IMR-90 (cell line): ENCODE data around the gene PEF1. TPM values are rescaled to one million over a fixed set of nuclear protein-coding genes. Genes with fewer than 3 reads are reported as not detected.

Experiments
- ATAC-seq: fragments of 200-7000 bp; cut with Tn5 transposase; 2 replicates; pipeline ENCODE4 v1.9.1; 2020; ENCODE audit warnings: low read depth, mild to moderate bottlenecking, moderate library complexity
- BruUV-seq: library from RNA; stranded (reverse); fragments of 400-500 nt; replicated peaks from 2 replicates; lab custom pipeline; 2021; lab: Mats Ljungman, UMichigan
- CTCF ChIA-PET: fragments of 300-600 bp; formaldehyde crosslinking; extraction: SDS; loops from one replicate; lab custom pipeline; 2021; ENCODE audit warnings: antibody characterized with exemption; lab: Yijun Ruan, JAX
- POLR2A ChIA-PET: fragments of 300-600 bp; sonication (Branson Sonifier 250); formaldehyde crosslinking; loops from one replicate; lab custom pipeline; 2022; ENCODE audit warnings: antibody characterized with exemption; ENCODE audit not compliant: unreplicated experiment; lab: Charles Lee
- DNase-seq: peaks from one replicate; pipeline ENCODE4 v3.0.0; 2013
- H2AFZ ChIP-seq: replicated peaks from 2 replicates; pipeline ENCODE3; 2013; ENCODE audit warnings: low read length, mild to moderate bottlenecking; ENCODE audit not compliant: poor library complexity
- H2AK5ac ChIP-seq: 2 replicates; pipeline ENCODE4 v1.6.1; 2013; ENCODE audit warnings: low read depth, low read length, inconsistent platforms
- H2AK9ac ChIP-seq: replicated peaks from 2 replicates; pipeline ENCODE3; 2013; ENCODE audit warnings: mild to moderate bottlenecking, low read depth, low read length, moderate library complexity; ENCODE audit not compliant: poor library complexity
- H2BK120ac ChIP-seq: 2 replicates; pipeline ENCODE4 v1.6.1; 2013; ENCODE audit warnings: low read depth, low read length, inconsistent platforms
- H2BK15ac ChIP-seq: 3 replicates; pipeline ENCODE4 v1.6.1; 2013; ENCODE audit warnings: low read depth, low read length, inconsistent platforms
- H2BK20ac ChIP-seq: 2 replicates; pipeline ENCODE4 v1.6.1; 2013; ENCODE audit warnings: low read depth, mild to moderate bottlenecking, inconsistent platforms, low read length, moderate library complexity
- H2BK5ac ChIP-seq: 2 replicates; pipeline ENCODE4 v1.6.1; 2013; ENCODE audit warnings: mild to moderate bottlenecking, low read depth, low read length, inconsistent platforms; ENCODE audit not compliant: poor library complexity, severe bottlenecking
- H3K14ac ChIP-seq: replicated peaks from 2 replicates; pipeline ENCODE4 v1.6.1; 2013; ENCODE audit warnings: low read depth, low read length, inconsistent platforms
- H3K18ac ChIP-seq: 2 replicates; pipeline ENCODE4 v1.6.1; 2013; ENCODE audit warnings: low read depth, low read length, control low read depth
- H3K23ac ChIP-seq: 2 replicates; pipeline ENCODE4 v1.6.1; 2013; ENCODE audit warnings: low read depth, low read length, inconsistent platforms
- H3K27ac ChIP-seq: 2 replicates; pipeline ENCODE4 v1.5.1; 2013; ENCODE audit warnings: mild to moderate bottlenecking, control low read depth, low read length; ENCODE audit not compliant: insufficient read depth
- H3K27me3 ChIP-seq: 2 replicates; pipeline ENCODE4 v1.6.1; 2013; ENCODE audit warnings: low read length; ENCODE audit not compliant: control insufficient read depth, insufficient read depth
- H3K36me3 ChIP-seq: 2 replicates; pipeline ENCODE4 v1.6.1; 2013; ENCODE audit warnings: low read length, mixed read lengths; ENCODE audit not compliant: control insufficient read depth, insufficient read depth
- H3K4ac ChIP-seq: 2 replicates; pipeline ENCODE4 v1.6.1; 2013; ENCODE audit warnings: low read depth, low read length, inconsistent platforms
- H3K4me1 ChIP-seq: 2 replicates; pipeline ENCODE4 v1.6.1; 2013; ENCODE audit warnings: low read length, mixed read lengths; ENCODE audit not compliant: control insufficient read depth, insufficient read depth
- H3K4me2 ChIP-seq: 2 replicates; pipeline ENCODE4 v1.6.1; 2013; ENCODE audit warnings: low read depth, mild to moderate bottlenecking, control low read depth, low read length, moderate library complexity
- H3K4me3 ChIP-seq: 2 replicates; pipeline ENCODE4 v1.5.1; 2013; ENCODE audit warnings: low read depth, mild to moderate bottlenecking, control low read depth, low read length, moderate library complexity; ENCODE audit not compliant: insufficient read depth
- H3K56ac ChIP-seq: 2 replicates; pipeline ENCODE4 v1.6.1; 2013; ENCODE audit warnings: low read length, inconsistent platforms; ENCODE audit not compliant: insufficient read depth; ENCODE audit errors: extremely low read depth
- H3K79me1 ChIP-seq, 2 experiments: 2 replicates each; pipeline ENCODE4 v1.6.1; 2013; ENCODE audit warnings: low read length in 2 of 2, inconsistent platforms in 1 of 2, low read depth in 1 of 2
- H3K9ac ChIP-seq: 2 replicates; pipeline ENCODE4 v1.6.1; 2013; ENCODE audit warnings: low read depth, low read length, control low read depth
- H3K9me1 ChIP-seq: 2 replicates; pipeline ENCODE4 v1.6.1; 2013; ENCODE audit warnings: low read length, inconsistent platforms; ENCODE audit not compliant: insufficient read depth
- H3K9me3 ChIP-seq: 2 replicates; pipeline ENCODE4 v1.6.1; 2013; ENCODE audit warnings: low read length; ENCODE audit not compliant: control insufficient read depth, insufficient read depth
- H4K20me1 ChIP-seq: 2 replicates; pipeline ENCODE4 v1.6.1; 2013; ENCODE audit warnings: low read length, inconsistent platforms; ENCODE audit not compliant: insufficient read depth
- H4K5ac ChIP-seq: 2 replicates; pipeline ENCODE4 v1.6.1; 2013; ENCODE audit warnings: mild to moderate bottlenecking, low read depth, low read length, control low read depth
- H4K8ac ChIP-seq, 2 experiments: 2 replicates each; pipeline ENCODE4 v1.6.1; 2013; ENCODE audit warnings: low read depth in 2 of 2, low read length in 2 of 2, control low read depth in 1 of 2, inconsistent platforms in 1 of 2
- H4K91ac ChIP-seq: 2 replicates; pipeline ENCODE4 v1.6.1; 2013; ENCODE audit warnings: low read depth, low read length, inconsistent platforms; ENCODE audit not compliant: insufficient read depth
- BHLHE40 ChIP-seq: fragments of 150-350 bp; IDR thresholded peaks from 2 replicates; pipeline ENCODE4 v1.6.1; 2016; ENCODE audit warnings: mild to moderate bottlenecking, low read depth, low read length
- CEBPB ChIP-seq: IDR thresholded peaks from 2 replicates; pipeline ENCODE4 v1.6.1; 2012; ENCODE audit warnings: low read depth, low read length, improper control_type of control experiment
- CHD1 ChIP-seq: IDR thresholded peaks from 2 replicates; pipeline ENCODE4 v1.6.1; 2012; ENCODE audit warnings: low read depth, low read length, improper control_type of control experiment
- FOS ChIP-seq: fragments of 150-350 bp; IDR thresholded peaks from 2 replicates; pipeline ENCODE4 v1.6.1; 2016; ENCODE audit warnings: low read depth, low read length
- MAFK ChIP-seq: IDR thresholded peaks from 2 replicates; pipeline ENCODE4 v1.6.1; 2012; ENCODE audit warnings: low read depth, low read length, improper control_type of control experiment
- MAZ ChIP-seq: IDR thresholded peaks from 2 replicates; pipeline ENCODE4 v1.6.1; 2012; ENCODE audit warnings: low read depth, mild to moderate bottlenecking, low read length, improper control_type of control experiment, moderate library complexity, borderline replicate concordance
- MXI1 ChIP-seq: IDR thresholded peaks from 2 replicates; pipeline ENCODE4 v1.6.1; 2012; ENCODE audit warnings: low read depth, mild to moderate bottlenecking, low read length, moderate library complexity, borderline replicate concordance
- POLR2A ChIP-seq: IDR thresholded peaks from 2 replicates; pipeline ENCODE4 v1.6.1; 2012; ENCODE audit warnings: mild to moderate bottlenecking, low read depth, low read length
- RAD21 ChIP-seq: IDR thresholded peaks from 2 replicates; pipeline ENCODE4 v1.6.1; 2012; ENCODE audit warnings: low read length, improper control_type of control experiment
- RCOR1 ChIP-seq: IDR thresholded peaks from 2 replicates; pipeline ENCODE4 v1.6.1; 2012; ENCODE audit warnings: mild to moderate bottlenecking, low read length, improper control_type of control experiment; ENCODE audit not compliant: insufficient replicate concordance
- RFX5 ChIP-seq: IDR thresholded peaks from 2 replicates; pipeline ENCODE4 v1.8.0; 2012; ENCODE audit warnings: low read depth, mild to moderate bottlenecking, low read length, moderate library complexity
- SMC3 ChIP-seq: fragments of 150-350 bp; IDR thresholded peaks from 2 replicates; pipeline ENCODE4 v1.6.1; 2016; ENCODE audit warnings: low read depth, mild to moderate bottlenecking, antibody characterized with exemption, low read length, moderate library complexity
- WGBS, 2 experiments: methylation state at CpG; one replicate each; pipeline versions ENCODE4 v1.1.5 to v1.1.7; 2013; ENCODE audit warnings: missing lambda C conversion rate in 2 of 2; ENCODE audit not compliant: insufficient read length in 1 of 2; ENCODE audit errors: extremely low coverage in 2 of 2; 5-methylcytosine and 5-hydroxymethylcytosine counted together
- dilution Hi-C: fragments of 300-500 bp; cut with HindIII; formaldehyde crosslinking; loops from one replicate; pipeline ENCODE4 v1.14.3; 2018; ENCODE audit warnings: low sequenced_read_pairs; ENCODE audit not compliant: unreplicated experiment
- in situ Hi-C: fragments of 300-500 bp; cut with MboI; formaldehyde crosslinking; loops from 3 replicates; pipeline ENCODE4 v1.14.3; 2019; ENCODE audit warnings: low sequenced_read_pairs, inconsistent platforms, mixed read lengths
- intact Hi-C: fragments of 100-400 bp; cut with micrococcal nuclease; formaldehyde crosslinking; loops from 2 replicates; pipeline ENCODE4 v1.10.0; 2022
- polyA plus RNA-seq, 3 experiments: library from polyadenylated mRNA; depleted of rRNA; stranded (reverse); fragments of >200 nt; gene quantifications; 2 replicates each; pipeline ENCODE4 v1.2.3, GENCODE V29; 2012; ENCODE audit warnings: low replicate concordance in 1 of 3
- total RNA-seq: library from RNA; depleted of rRNA; stranded (reverse); fragments of >200 nt; gene quantifications from 2 replicates; pipeline ENCODE4 v1.2.3, GENCODE V29; 2012
- TF ChIP-seq, protein P1 (sequence below): conservative IDR thresholded peaks from 2 replicates; pipeline ENCODE4 v1.5.1; 2012; ENCODE audit warnings: mild to moderate bottlenecking, low read depth, low read length, improper control_type of control experiment
- TF ChIP-seq, protein P2 (sequence below): fragments of 150-350 bp; IDR thresholded peaks from 2 replicates; pipeline ENCODE4 v1.6.1; 2016; ENCODE audit warnings: low read depth, mild to moderate bottlenecking, low read length, moderate library complexity, borderline replicate concordance
- TF ChIP-seq, protein P3 (sequence below): fragments of 150-350 bp; IDR thresholded peaks from 2 replicates; pipeline ENCODE4 v1.6.1; 2017; ENCODE audit warnings: mild to moderate bottlenecking, antibody characterized with exemption, low read length, low read depth

Gene PEF1
- total and polyA plus RNA-seq, 2 of the 4 experiments (the other 2 are of a cell fraction) = 84.2 to 104 TPM

DNA sequence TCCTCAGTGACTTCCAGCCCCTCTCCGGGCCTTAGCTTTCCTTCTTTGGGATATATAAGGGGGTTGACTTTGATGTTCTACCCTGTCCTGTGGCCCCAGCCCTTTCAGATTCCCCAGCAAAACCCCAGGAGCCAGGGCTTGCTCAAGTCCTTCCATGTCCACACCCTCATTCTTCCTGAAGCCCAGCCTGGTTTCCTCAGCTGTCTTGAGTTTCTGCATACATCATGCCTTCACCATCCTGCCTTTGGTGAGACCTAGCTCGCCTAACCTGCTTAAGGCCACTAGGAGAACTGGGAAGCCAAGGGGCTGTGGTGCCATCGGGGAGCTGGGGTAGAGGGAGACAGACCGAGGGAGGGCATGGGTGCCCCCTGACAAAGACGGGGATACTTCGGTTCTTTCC is 17.2 kb upstream of the PEF1 start:
- no peak overlapping the region; the same call in 1 of the 2 replicates for H2AK5ac ChIP-seq
- H3K79me1 ChIP-seq = peaks cover 0 to 3% of the 10 kb centered on the region in 2 experiments; a peak in 2 of 4 replicates
- intact Hi-C loops = loop anchor here (5.0 kb wide), 1 partner anchor 300 kb away; no protein-coding TSS in a partner anchor
- no peaks in the 10 kb centered on the region for H3K9me1 ChIP-seq
- no peak overlapping the region for H2BK5ac ChIP-seq
- H2BK120ac ChIP-seq = no peak overlapping the region
- no peaks in the 10 kb centered on the region for H3K9me3 ChIP-seq
- H4K8ac ChIP-seq = no peak overlapping the region
- peaks cover 76% of the 10 kb centered on the region for H3K36me3 ChIP-seq
- H3K56ac ChIP-seq = no peak overlapping the region
- no peak overlapping the region for H4K91ac ChIP-seq
- no TSS peak for BruUV-seq
- no peak overlapping the region for H3K4me2 ChIP-seq
- no peak overlapping the region for H4K5ac ChIP-seq
- TF ChIP-seq CEBPB (no peak), MXI1 (no peak), BHLHE40 (no peak), POLR2A (no peak), FOS (no peak), CHD1 (no peak), MAZ (no peak), RCOR1 (no peak), RFX5 (no peak), SMC3 (no peak), MAFK (no peak), RAD21 (no peak)
- TF ChIP-seq, protein P1, sequence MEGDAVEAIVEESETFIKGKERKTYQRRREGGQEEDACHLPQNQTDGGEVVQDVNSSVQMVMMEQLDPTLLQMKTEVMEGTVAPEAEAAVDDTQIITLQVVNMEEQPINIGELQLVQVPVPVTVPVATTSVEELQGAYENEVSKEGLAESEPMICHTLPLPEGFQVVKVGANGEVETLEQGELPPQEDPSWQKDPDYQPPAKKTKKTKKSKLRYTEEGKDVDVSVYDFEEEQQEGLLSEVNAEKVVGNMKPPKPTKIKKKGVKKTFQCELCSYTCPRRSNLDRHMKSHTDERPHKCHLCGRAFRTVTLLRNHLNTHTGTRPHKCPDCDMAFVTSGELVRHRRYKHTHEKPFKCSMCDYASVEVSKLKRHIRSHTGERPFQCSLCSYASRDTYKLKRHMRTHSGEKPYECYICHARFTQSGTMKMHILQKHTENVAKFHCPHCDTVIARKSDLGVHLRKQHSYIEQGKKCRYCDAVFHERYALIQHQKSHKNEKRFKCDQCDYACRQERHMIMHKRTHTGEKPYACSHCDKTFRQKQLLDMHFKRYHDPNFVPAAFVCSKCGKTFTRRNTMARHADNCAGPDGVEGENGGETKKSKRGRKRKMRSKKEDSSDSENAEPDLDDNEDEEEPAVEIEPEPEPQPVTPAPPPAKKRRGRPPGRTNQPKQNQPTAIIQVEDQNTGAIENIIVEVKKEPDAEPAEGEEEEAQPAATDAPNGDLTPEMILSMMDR = no peak
- TF ChIP-seq, protein P2, sequence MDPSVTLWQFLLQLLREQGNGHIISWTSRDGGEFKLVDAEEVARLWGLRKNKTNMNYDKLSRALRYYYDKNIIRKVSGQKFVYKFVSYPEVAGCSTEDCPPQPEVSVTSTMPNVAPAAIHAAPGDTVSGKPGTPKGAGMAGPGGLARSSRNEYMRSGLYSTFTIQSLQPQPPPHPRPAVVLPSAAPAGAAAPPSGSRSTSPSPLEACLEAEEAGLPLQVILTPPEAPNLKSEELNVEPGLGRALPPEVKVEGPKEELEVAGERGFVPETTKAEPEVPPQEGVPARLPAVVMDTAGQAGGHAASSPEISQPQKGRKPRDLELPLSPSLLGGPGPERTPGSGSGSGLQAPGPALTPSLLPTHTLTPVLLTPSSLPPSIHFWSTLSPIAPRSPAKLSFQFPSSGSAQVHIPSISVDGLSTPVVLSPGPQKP = no peak
- TF ChIP-seq, protein P3, sequence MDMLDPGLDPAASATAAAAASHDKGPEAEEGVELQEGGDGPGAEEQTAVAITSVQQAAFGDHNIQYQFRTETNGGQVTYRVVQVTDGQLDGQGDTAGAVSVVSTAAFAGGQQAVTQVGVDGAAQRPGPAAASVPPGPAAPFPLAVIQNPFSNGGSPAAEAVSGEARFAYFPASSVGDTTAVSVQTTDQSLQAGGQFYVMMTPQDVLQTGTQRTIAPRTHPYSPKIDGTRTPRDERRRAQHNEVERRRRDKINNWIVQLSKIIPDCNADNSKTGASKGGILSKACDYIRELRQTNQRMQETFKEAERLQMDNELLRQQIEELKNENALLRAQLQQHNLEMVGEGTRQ = no peak
- H3K14ac ChIP-seq = no peak overlapping the region
- dilution Hi-C loops = no loop called here
- no peak overlapping the region for H3K4me3 ChIP-seq
- H2BK15ac ChIP-seq = no peak overlapping the region
- WGBS, 2 experiments = no CpG with 5 or more reads among the region's 6 CpGs
- in situ Hi-C loops = loop anchor here (5.0 to 10.0 kb wide), 3 partner anchors 83 to 300 kb away; no protein-coding TSS in a partner anchor
- no peak overlapping the region for H3K27ac ChIP-seq
- H4K20me1 ChIP-seq = no peaks in the 10 kb centered on the region
- no peak overlapping the region for H2AFZ ChIP-seq
- no peak overlapping the region for H3K4ac ChIP-seq
- ChIA-PET CTCF (no interaction called here), POLR2A (no interaction called here)
- H2BK20ac ChIP-seq = no peak overlapping the region
- DNase-seq (no peak), ATAC-seq (no peak)
- H2AK9ac ChIP-seq = no peak overlapping the region
- no peak overlapping the region for H3K18ac ChIP-seq
- no peak overlapping the region for H3K9ac ChIP-seq
- H3K27me3 ChIP-seq = no peaks in the 10 kb centered on the region
- H3K4me1 ChIP-seq = peaks cover 3% of the 10 kb centered on the region
- no peak overlapping the region for H3K23ac ChIP-seq
